Ishikawa (cell line): ENCODE measurements around the gene NMU.

Source experiments
- EP300 ChIP-seq: IDR thresholded peaks from 2 replicates; pipeline ENCODE4 v1.6.1; 2012; ENCODE audit warnings: borderline replicate concordance
- RAD21 ChIP-seq: IDR thresholded peaks from 2 replicates; pipeline ENCODE4 v1.6.1; 2012; ENCODE audit warnings: low read depth
- TAF1 ChIP-seq: IDR thresholded peaks from 2 replicates; pipeline ENCODE4 v1.6.1; 2012; ENCODE audit warnings: low read depth, mild to moderate bottlenecking
- TCF12 ChIP-seq: IDR thresholded peaks from 2 replicates; pipeline ENCODE4 v1.6.1; 2012; ENCODE audit warnings: low read depth
- YY1 ChIP-seq: IDR thresholded peaks from 2 replicates; pipeline ENCODE4 v1.6.1; 2012; ENCODE audit warnings: low read depth
- TF ChIP-seq, protein P1 (sequence below): IDR thresholded peaks from 2 replicates; pipeline ENCODE4 v1.6.1; 2012
- TF ChIP-seq, protein P2 (sequence below): IDR thresholded peaks from 2 replicates; pipeline ENCODE4 v1.6.1; 2012; ENCODE audit warnings: low read depth, mild to moderate bottlenecking

DNA sequence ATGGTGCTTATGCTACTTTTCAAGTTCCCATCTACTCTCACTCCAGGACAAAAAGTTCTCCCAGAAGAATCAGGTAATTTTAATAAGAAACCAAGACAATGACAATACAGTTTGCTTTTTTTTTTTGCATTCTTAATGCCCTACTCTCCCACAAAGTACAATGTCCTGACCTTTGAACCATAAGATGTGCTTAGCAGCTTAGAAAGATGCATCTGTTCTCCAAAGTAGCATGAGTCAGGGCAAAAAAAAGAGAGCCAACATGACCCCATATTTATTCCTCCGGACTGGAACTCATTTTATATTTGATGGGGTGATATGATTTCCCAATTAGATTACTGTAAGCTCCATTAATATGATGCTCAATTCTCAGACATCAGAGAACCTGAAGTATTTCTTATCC lies 27.5 kb downstream of the NMU start:
- TF ChIP-seq, protein P1, sequence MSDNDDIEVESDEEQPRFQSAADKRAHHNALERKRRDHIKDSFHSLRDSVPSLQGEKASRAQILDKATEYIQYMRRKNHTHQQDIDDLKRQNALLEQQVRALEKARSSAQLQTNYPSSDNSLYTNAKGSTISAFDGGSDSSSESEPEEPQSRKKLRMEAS: no peak
- no peak for TF ChIP-seq RAD21
- TF ChIP-seq EP300: no peak
- TF ChIP-seq, protein P2, sequence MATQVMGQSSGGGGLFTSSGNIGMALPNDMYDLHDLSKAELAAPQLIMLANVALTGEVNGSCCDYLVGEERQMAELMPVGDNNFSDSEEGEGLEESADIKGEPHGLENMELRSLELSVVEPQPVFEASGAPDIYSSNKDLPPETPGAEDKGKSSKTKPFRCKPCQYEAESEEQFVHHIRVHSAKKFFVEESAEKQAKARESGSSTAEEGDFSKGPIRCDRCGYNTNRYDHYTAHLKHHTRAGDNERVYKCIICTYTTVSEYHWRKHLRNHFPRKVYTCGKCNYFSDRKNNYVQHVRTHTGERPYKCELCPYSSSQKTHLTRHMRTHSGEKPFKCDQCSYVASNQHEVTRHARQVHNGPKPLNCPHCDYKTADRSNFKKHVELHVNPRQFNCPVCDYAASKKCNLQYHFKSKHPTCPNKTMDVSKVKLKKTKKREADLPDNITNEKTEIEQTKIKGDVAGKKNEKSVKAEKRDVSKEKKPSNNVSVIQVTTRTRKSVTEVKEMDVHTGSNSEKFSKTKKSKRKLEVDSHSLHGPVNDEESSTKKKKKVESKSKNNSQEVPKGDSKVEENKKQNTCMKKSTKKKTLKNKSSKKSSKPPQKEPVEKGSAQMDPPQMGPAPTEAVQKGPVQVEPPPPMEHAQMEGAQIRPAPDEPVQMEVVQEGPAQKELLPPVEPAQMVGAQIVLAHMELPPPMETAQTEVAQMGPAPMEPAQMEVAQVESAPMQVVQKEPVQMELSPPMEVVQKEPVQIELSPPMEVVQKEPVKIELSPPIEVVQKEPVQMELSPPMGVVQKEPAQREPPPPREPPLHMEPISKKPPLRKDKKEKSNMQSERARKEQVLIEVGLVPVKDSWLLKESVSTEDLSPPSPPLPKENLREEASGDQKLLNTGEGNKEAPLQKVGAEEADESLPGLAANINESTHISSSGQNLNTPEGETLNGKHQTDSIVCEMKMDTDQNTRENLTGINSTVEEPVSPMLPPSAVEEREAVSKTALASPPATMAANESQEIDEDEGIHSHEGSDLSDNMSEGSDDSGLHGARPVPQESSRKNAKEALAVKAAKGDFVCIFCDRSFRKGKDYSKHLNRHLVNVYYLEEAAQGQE: no peak
- TF ChIP-seq YY1: no peak
- TF ChIP-seq TCF12: no peak
- TF ChIP-seq TAF1: no peak
